ENCODE results near the gene AKT1.

DNA sequence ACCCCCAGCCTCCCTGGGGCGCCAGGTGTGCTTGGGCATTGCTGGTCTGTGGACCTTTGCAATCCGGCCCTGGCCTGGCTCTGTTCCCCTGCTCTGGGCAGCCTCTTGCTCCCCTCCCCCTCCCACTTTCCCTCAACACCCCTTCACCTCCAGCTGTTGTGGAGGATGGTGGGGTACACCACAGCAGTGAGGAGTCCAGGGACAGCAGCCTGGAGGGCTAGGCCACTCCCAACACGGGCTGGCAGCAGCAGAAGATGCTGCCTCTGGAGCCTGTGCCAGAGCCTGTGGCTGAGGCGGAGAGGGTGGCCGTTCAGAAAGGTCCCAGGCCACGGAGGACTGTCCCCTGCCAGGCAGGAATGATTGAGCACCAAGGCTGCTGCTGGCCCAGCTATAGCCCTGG is 12.9 kb upstream of the AKT1 start:
- TF ChIP-seq, protein P1, sequence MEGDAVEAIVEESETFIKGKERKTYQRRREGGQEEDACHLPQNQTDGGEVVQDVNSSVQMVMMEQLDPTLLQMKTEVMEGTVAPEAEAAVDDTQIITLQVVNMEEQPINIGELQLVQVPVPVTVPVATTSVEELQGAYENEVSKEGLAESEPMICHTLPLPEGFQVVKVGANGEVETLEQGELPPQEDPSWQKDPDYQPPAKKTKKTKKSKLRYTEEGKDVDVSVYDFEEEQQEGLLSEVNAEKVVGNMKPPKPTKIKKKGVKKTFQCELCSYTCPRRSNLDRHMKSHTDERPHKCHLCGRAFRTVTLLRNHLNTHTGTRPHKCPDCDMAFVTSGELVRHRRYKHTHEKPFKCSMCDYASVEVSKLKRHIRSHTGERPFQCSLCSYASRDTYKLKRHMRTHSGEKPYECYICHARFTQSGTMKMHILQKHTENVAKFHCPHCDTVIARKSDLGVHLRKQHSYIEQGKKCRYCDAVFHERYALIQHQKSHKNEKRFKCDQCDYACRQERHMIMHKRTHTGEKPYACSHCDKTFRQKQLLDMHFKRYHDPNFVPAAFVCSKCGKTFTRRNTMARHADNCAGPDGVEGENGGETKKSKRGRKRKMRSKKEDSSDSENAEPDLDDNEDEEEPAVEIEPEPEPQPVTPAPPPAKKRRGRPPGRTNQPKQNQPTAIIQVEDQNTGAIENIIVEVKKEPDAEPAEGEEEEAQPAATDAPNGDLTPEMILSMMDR (IDR thresholded peaks at IDR 0.05): no peak
- TF ChIP-seq POLR2A (IDR thresholded peaks at IDR 0.05): no peak
- no peak for TF ChIP-seq POLR2AphosphoS5 (IDR thresholded peaks at IDR 0.05)
- TF ChIP-seq EP300 (IDR thresholded peaks at IDR 0.05): no peak

All from gastroesophageal sphincter (tissue), 3 donors.